Upper lobe of left lung (tissue), 6 donors: ENCODE data around the gene C12orf57. TPM values are rescaled to one million over a fixed set of nuclear protein-coding genes. Genes with fewer than 3 reads are reported as not detected.

Source experiments
- ATAC-seq, 2 donors: fragments of 200-7000 bp; cut with Tn5 transposase; one replicate each; pipeline ENCODE4 v1.9.1; 2022; ENCODE audit warnings: mild to moderate bottlenecking in 2 of 2, moderate library complexity in 2 of 2; ENCODE audit not compliant: low FRiP score in 2 of 2
- DNase-seq, 2 donors: peaks; one replicate each; pipeline ENCODE4 v3.0.0-alpha.2; 2019 to 2020
- H3K27ac ChIP-seq, 4 donors: fragments of 200-600 bp; sonication (generic); one replicate each; pipeline ENCODE4 v1.5.1; 2016 to 2019
- H3K27me3 ChIP-seq, 4 donors: fragments of 200-600 bp; sonication (generic); one replicate each; pipeline ENCODE4 v1.5.1; 2017 to 2019
- H3K36me3 ChIP-seq, 4 donors: fragments of 200-600 bp; sonication (generic); one replicate each; pipeline ENCODE4 v1.5.1; 2016 to 2019
- H3K4me1 ChIP-seq, 4 donors: fragments of 200-600 bp; sonication (generic); one replicate each; pipeline ENCODE4 v1.5.1; 2018 to 2019
- H3K4me3 ChIP-seq, 4 donors: fragments of 200-600 bp; sonication (generic); one replicate each; pipeline ENCODE4 v1.5.1; 2017 to 2019; ENCODE audit warnings: mild to moderate bottlenecking in 2 of 4, moderate library complexity in 1 of 4
- H3K9me3 ChIP-seq, 4 donors: fragments of 200-600 bp; sonication (generic); one replicate each; pipeline ENCODE4 v1.5.1; 2018 to 2019
- CTCF ChIP-seq, 6 experiments: fragments of 450-650 bp in 4 of 6; fragments of 200-600 bp in 2 of 6; sonication (generic) in 2 of 6; IDR thresholded peaks; one replicate each; pipeline ENCODE4 v1.5.1; 2016 to 2019; ENCODE audit warnings: antibody characterized with exemption in 6 of 6
- EP300 ChIP-seq, 4 donors: sonication (generic); formaldehyde crosslinking; IDR thresholded peaks; one replicate each; pipeline ENCODE4 v1.5.1; 2017; ENCODE audit warnings: antibody characterized with exemption in 4 of 4, control low read depth in 2 of 4
- POLR2A ChIP-seq, 4 donors: fragments of 450-650 bp; IDR thresholded peaks; one replicate each; pipeline ENCODE4 v1.5.1; 2016 to 2017; ENCODE audit warnings: antibody characterized with exemption in 4 of 4, mild to moderate bottlenecking in 2 of 4
- POLR2AphosphoS5 ChIP-seq, 2 donors: sonication (generic); formaldehyde crosslinking; IDR thresholded peaks; one replicate each; pipeline ENCODE4 v1.5.1; 2017; ENCODE audit warnings: antibody characterized with exemption in 2 of 2
- WGBS, 2 donors: methylation state at CpG; one replicate each; pipeline ENCODE4 v1.1.5; 2017 to 2018; 5-methylcytosine and 5-hydroxymethylcytosine counted together
- total RNA-seq, 6 donors: library from RNA; depleted of rRNA in 4 of 6; stranded (reverse); fragments of >200 nt in 4 of 6; gene quantifications; one replicate each; pipeline versions ENCODE4 v1.1.0 to v1.2.1, GENCODE V29; 2016 to 2021
- donor health status: DM: no; HTN: no; CAD: no; lungs with moderate emphysema.
- donor health status: DM: no; HTN: yes; CAD: no; lungs with severe emphysema.

C12orf57 gene
- total RNA-seq, 6 donors from 2014 or later: 83.8 to 291 (median 179) TPM

GRCh38 chr12:6925540-6926279 is 18.1 kb upstream of the C12orf57 start:
- TF ChIP-seq EP300 (IDR thresholded peaks at IDR 0.05): peak in 1 of 4 donors; percentile 50
- peak; percentile 14 to 86 (median 36) for TF ChIP-seq POLR2A (IDR thresholded peaks at IDR 0.05)
- TF ChIP-seq CTCF (IDR thresholded peaks at IDR 0.05): peak in 1 of 6 experiments; percentile 13
- peak; percentile 60 to 74 for TF ChIP-seq POLR2AphosphoS5 (IDR thresholded peaks at IDR 0.05)
- Histone ChIP-seq H3K36me3 (peaks cover 0 to 11% (median 4%) of the 10 kb centered on the region in 4 donors), H3K9me3 (no peaks in the 10 kb centered on the region), H3K4me1 (peaks cover 40 to 59% (median 48%) of the 10 kb centered on the region in 4 donors), H3K27me3 (no peaks in the 10 kb centered on the region), H3K4me3 (peak overlapping the region; percentile 9 to 96 (median 88)), H3K27ac (peak overlapping the region; percentile 92 to 99 (median 96))
- ATAC-seq (peak; percentile 62 to 88), DNase-seq (peak in 1 of 2 donors; percentile 87)
- WGBS, 2 donors: 26 to 40% methylated on average over 8 of the region's 8 CpGs

- ATAC-seq (peak; percentile 12 to 76), DNase-seq (peak; percentile 67 to 93)
- H3K4me1 ChIP-seq: peaks cover 49 to 69% (median 54%) of the 10 kb centered on the region in 4 donors
- H3K4me3 ChIP-seq: peak within 1 kb of the TSS; percentile 86 to 96 (median 90)
- H3K36me3 ChIP-seq: peaks cover 0 to 3% (median under 1%) of the 10 kb centered on the region in 4 donors
- no peaks in the 10 kb centered on the region for H3K9me3 ChIP-seq
- whole genome bisulfite sequencing, 2 donors: 0 to 1% methylated on average over 27 to 31 of the region's 66 CpGs
- H3K27ac ChIP-seq: peak within 1 kb of the TSS; percentile 92 to 99 (median 96)
- no peaks in the 10 kb centered on the region for H3K27me3 ChIP-seq
- TF ChIP-seq POLR2A (IDR thresholded peaks at IDR 0.05) (peak in 1 of 4 donors; percentile 58), CTCF (IDR thresholded peaks at IDR 0.05) (no peak), POLR2AphosphoS5 (IDR thresholded peaks at IDR 0.05) (peak; percentile 70 to 76)
Measured at GRCh38 chr12:6927379-6928021, 16.3 kb upstream of the C12orf57 start, which contains the start of gene ATN1. TSS of gene ATN1 (plus strand) at chr12:6927959. CDS start at chr12:6934002, 6,043 bp downstream.

- no peaks in the 10 kb centered on the region for H3K9me3 ChIP-seq
- peak in 1 of 2 donors; percentile 87 for DNase-seq
- H3K27me3 ChIP-seq: no peaks in the 10 kb centered on the region
- 0 to 1% methylated on average over 9 to 12 of the region's 79 CpGs for WGBS, 2 donors
- ATAC-seq: no peak
- no peak for TF ChIP-seq POLR2A (IDR thresholded peaks at IDR 0.05)
- no peak for TF ChIP-seq EP300 (IDR thresholded peaks at IDR 0.05)
- TF ChIP-seq CTCF (IDR thresholded peaks at IDR 0.05): no peak
- TF ChIP-seq POLR2AphosphoS5 (IDR thresholded peaks at IDR 0.05): no peak
- peaks cover 0 to 3% (median 0%) of the 10 kb centered on the region in 4 donors for H3K36me3 ChIP-seq
- peaks cover 53 to 74% (median 59%) of the 10 kb centered on the region in 4 donors for H3K4me1 ChIP-seq
- H3K27ac ChIP-seq: peak overlapping the region; percentile 92 to 99 (median 96)
- H3K4me3 ChIP-seq: peak overlapping the region; percentile 86 to 96 (median 90)
Measured at GRCh38 chr12:6928022-6928702, 15.7 kb upstream of the C12orf57 start.

GRCh38 chr12:6928703-6929407 is 15.0 kb upstream of the C12orf57 start:
- no peaks in the 10 kb centered on the region for H3K9me3 ChIP-seq
- DNase-seq: no peak
- no peak for ATAC-seq
- H3K4me1 ChIP-seq: peaks cover 60 to 80% (median 65%) of the 10 kb centered on the region in 4 donors
- peaks cover 2 to 7% (median 3%) of the 10 kb centered on the region in 4 donors for H3K36me3 ChIP-seq
- 10 to 13% methylated on average over 19 of the region's 19 CpGs for WGBS, 2 donors
- no peak for TF ChIP-seq POLR2AphosphoS5 (IDR thresholded peaks at IDR 0.05)
- no peak for TF ChIP-seq EP300 (IDR thresholded peaks at IDR 0.05)
- TF ChIP-seq POLR2A (IDR thresholded peaks at IDR 0.05): peak in 1 of 4 donors; percentile 12
- no peaks in the 10 kb centered on the region for H3K27me3 ChIP-seq
- H3K4me3 ChIP-seq: peak overlapping the region; percentile 86 to 96 (median 90)
- H3K27ac ChIP-seq: peak overlapping the region; percentile 92 to 99 (median 96)
